Measurements from ENCODE around the gene EPHB6.

The EPHB6 gene

GRCh38 chr7:142894985-142895593 lies 40.2 kb downstream of the EPHB6 start:
- no peak for DNase-seq (ENCODE audit: insufficient read length, low spot score)
- TF ChIP-seq POU2F2 (IDR thresholded peaks at IDR 0.05; ENCODE audit: low read depth, low read length) = no peak
- no peak for TF ChIP-seq POLR2AphosphoS5 (IDR thresholded peaks at IDR 0.05; ENCODE audit: low read depth, low read length)
- no peak for TF ChIP-seq POLR2A (IDR thresholded peaks at IDR 0.05; ENCODE audit: low read depth, low read length)
- TF ChIP-seq TAF1 (IDR thresholded peaks at IDR 0.05; ENCODE audit: low read depth, low read length) = no peak
- no peak for TF ChIP-seq SPI1 (IDR thresholded peaks at IDR 0.05; ENCODE audit: low read depth, low read length)
- no peak for TF ChIP-seq PAX5 (IDR thresholded peaks at IDR 0.05; ENCODE audit: insufficient read depth, low read length, severe bottlenecking)
- no peak for FAIRE-seq

- FAIRE-seq = no peak
- DNase-seq (ENCODE audit: insufficient read length, low spot score) = no peak
- TF ChIP-seq POLR2A (IDR thresholded peaks at IDR 0.05; ENCODE audit: low read depth, low read length) (no peak), TAF1 (IDR thresholded peaks at IDR 0.05; ENCODE audit: low read depth, low read length) (no peak), SPI1 (IDR thresholded peaks at IDR 0.05; ENCODE audit: low read depth, low read length) (no peak), PAX5 (IDR thresholded peaks at IDR 0.05; ENCODE audit: insufficient read depth, low read length, severe bottlenecking) (no peak)
These were observed 41.3 kb downstream of the EPHB6 start for GRCh38 chr7:142896151-142896550.

- FAIRE-seq = no peak
- DNase-seq (ENCODE audit: insufficient read length, low spot score) = no peak
- TF ChIP-seq PAX5 (IDR thresholded peaks at IDR 0.05; ENCODE audit: insufficient read depth, low read length, severe bottlenecking) = no peak
- TF ChIP-seq SPI1 (IDR thresholded peaks at IDR 0.05; ENCODE audit: low read depth, low read length) = no peak
- TF ChIP-seq POLR2AphosphoS5 (IDR thresholded peaks at IDR 0.05; ENCODE audit: low read depth, low read length) = no peak
- no peak for TF ChIP-seq POU2F2 (IDR thresholded peaks at IDR 0.05; ENCODE audit: low read depth, low read length)
- no peak for TF ChIP-seq TAF1 (IDR thresholded peaks at IDR 0.05; ENCODE audit: low read depth, low read length)
- no peak for TF ChIP-seq POLR2A (IDR thresholded peaks at IDR 0.05; ENCODE audit: low read depth, low read length)
These were observed 42.0 kb downstream of the EPHB6 start for GRCh38 chr7:142896741-142897379.

GRCh38 chr7:142897691-142898090 lies 42.8 kb downstream of the EPHB6 start:
- FAIRE-seq = no peak
- TF ChIP-seq POLR2A (IDR thresholded peaks at IDR 0.05; ENCODE audit: low read depth, low read length) (no peak), TAF1 (IDR thresholded peaks at IDR 0.05; ENCODE audit: low read depth, low read length) (no peak)
- DNase-seq (ENCODE audit: insufficient read length, low spot score) = no peak

GRCh38 chr7:142898377-142899170 lies 43.7 kb downstream of the EPHB6 start:
- no peak for TF ChIP-seq SPI1 (IDR thresholded peaks at IDR 0.05; ENCODE audit: low read depth, low read length)
- TF ChIP-seq POLR2A (IDR thresholded peaks at IDR 0.05; ENCODE audit: low read depth, low read length) = no peak
- no peak for TF ChIP-seq PAX5 (IDR thresholded peaks at IDR 0.05; ENCODE audit: insufficient read depth, low read length, severe bottlenecking)
- TF ChIP-seq POU2F2 (IDR thresholded peaks at IDR 0.05; ENCODE audit: low read depth, low read length) = no peak
- TF ChIP-seq POLR2AphosphoS5 (IDR thresholded peaks at IDR 0.05; ENCODE audit: low read depth, low read length) = no peak
- TF ChIP-seq TAF1 (IDR thresholded peaks at IDR 0.05; ENCODE audit: low read depth, low read length) = no peak
- no peak for FAIRE-seq
- no peak for DNase-seq (ENCODE audit: insufficient read length, low spot score)

DNA sequence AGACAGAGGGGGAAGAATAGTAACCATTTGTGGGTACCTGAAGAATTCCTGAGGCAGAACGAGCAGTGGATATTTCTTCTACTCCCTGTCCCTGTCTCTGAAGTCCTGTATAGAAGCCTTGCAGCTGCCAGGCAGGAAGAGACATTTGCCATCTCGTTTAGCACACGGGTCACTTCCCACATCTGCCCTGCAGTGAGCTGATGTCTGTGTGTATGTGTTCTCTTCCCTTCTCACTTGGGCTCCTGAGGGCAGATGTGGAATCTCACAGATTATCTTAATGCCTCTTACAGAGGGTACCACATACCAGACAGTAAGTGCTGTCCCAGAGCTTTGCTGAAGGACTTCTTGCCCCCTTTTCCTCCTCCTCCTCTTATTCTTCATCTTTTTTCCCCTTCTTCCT lies 44.8 kb downstream of the EPHB6 start:
- FAIRE-seq (no peak), DNase-seq (ENCODE audit: insufficient read length, low spot score) (no peak)
- TF ChIP-seq POLR2A (IDR thresholded peaks at IDR 0.05; ENCODE audit: low read depth, low read length) (no peak), TAF1 (IDR thresholded peaks at IDR 0.05; ENCODE audit: low read depth, low read length) (no peak), PAX5 (IDR thresholded peaks at IDR 0.05; ENCODE audit: insufficient read depth, low read length, severe bottlenecking) (no peak), POLR2AphosphoS5 (IDR thresholded peaks at IDR 0.05; ENCODE audit: low read depth, low read length) (no peak), POU2F2 (IDR thresholded peaks at IDR 0.05; ENCODE audit: low read depth, low read length) (no peak), SPI1 (IDR thresholded peaks at IDR 0.05; ENCODE audit: low read depth, low read length) (no peak)

DNA sequence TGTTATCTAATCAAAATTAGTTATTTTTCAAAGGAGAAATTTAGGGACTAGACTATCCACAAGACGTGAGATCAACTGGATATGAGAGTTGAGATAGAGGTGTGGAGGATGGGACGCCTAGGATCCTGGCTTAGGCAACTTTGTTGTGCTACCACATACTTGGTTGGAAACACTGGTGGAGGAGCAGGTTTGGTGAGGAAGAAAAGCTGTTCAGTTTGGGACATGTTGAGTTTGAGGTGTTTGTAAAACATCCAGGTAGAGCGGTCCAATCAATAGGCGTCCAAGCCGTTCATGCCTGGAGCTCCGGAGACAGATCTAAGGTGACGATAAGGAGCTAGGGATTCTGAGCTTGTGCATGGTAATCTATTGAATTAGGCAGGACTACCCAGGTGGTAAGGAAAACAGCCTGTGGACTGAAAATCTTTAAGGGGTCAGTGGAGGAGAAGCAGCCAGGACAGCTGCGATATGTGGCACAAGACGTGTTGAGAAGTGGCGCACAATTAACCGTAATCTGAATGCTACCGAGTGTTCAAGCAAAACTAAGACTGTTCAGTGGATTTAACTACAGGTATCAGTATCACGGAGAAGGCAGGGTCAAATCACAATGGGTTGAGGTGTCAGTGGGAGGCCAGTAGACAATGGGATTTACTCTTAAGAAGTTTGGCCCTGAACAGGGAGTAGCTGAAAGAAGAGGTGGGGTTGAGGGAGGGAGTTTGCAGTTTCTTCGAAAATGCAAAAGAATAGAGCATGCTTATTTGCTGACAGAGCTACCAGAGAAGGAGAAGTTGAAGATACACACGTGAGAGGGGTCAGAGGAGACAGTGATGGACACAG lies 46.8 kb downstream of the EPHB6 start:
- DNase-seq (ENCODE audit: insufficient read length, low spot score) (no peak), FAIRE-seq (no peak)
- no peak for TF ChIP-seq POLR2AphosphoS5 (IDR thresholded peaks at IDR 0.05; ENCODE audit: low read depth, low read length)
- no peak for TF ChIP-seq TAF1 (IDR thresholded peaks at IDR 0.05; ENCODE audit: low read depth, low read length)
- no peak for TF ChIP-seq POU2F2 (IDR thresholded peaks at IDR 0.05; ENCODE audit: low read depth, low read length)
- no peak for TF ChIP-seq SPI1 (IDR thresholded peaks at IDR 0.05; ENCODE audit: low read depth, low read length)
- no peak for TF ChIP-seq PAX5 (IDR thresholded peaks at IDR 0.05; ENCODE audit: insufficient read depth, low read length, severe bottlenecking)
- no peak for TF ChIP-seq POLR2A (IDR thresholded peaks at IDR 0.05; ENCODE audit: low read depth, low read length)

DNA sequence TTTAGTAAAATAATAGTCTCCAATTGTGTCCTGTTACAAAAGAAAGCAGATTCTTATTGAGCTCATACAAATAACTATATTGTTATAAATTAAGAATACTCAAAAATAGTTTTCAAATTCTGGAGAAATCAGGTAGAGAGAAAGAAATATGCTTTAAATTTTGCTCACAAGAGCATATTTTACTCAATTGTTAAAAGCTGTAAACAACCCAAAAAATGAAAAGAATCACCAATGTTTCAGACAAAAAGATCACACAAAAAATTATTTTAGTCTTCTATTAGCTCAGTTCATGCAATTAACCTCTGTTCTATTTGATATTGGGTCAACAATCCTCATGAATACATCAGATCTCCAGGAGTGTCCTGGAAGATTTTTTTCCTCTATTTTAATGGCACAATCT lies 49.3 kb downstream of the EPHB6 start:
- FAIRE-seq (no peak), DNase-seq (ENCODE audit: insufficient read length, low spot score) (no peak)
- TF ChIP-seq POLR2A (IDR thresholded peaks at IDR 0.05; ENCODE audit: low read depth, low read length) = no peak
- no peak for TF ChIP-seq POU2F2 (IDR thresholded peaks at IDR 0.05; ENCODE audit: low read depth, low read length)
- no peak for TF ChIP-seq POLR2AphosphoS5 (IDR thresholded peaks at IDR 0.05; ENCODE audit: low read depth, low read length)
- TF ChIP-seq TAF1 (IDR thresholded peaks at IDR 0.05; ENCODE audit: low read depth, low read length) = no peak
- no peak for TF ChIP-seq SPI1 (IDR thresholded peaks at IDR 0.05; ENCODE audit: low read depth, low read length)
- TF ChIP-seq PAX5 (IDR thresholded peaks at IDR 0.05; ENCODE audit: insufficient read depth, low read length, severe bottlenecking) = no peak

DNA sequence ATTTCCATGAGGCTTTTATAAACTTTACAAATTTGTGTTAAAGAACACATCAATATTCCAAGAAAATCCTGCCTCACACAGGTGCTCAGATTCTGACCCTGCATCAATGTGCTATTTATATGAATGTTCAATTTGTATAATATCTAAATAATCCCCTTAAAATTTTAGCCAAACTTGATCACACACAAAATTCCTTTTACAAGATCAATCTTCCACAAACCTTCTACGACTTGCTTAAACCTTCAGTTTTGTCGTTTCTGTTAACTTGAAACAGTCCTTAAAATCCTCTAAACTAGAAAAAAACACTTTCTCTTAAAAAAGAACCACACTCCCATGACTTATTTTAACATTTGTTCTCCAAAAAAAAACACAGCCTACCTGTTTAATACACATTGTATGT lies 50.9 kb downstream of the EPHB6 start:
- no peak for DNase-seq (ENCODE audit: insufficient read length, low spot score)
- FAIRE-seq = no peak

More for the DNA sequence above, 50.9 kb downstream of the EPHB6 start:
- TF ChIP-seq SPI1 (IDR thresholded peaks at IDR 0.05; ENCODE audit: low read depth, low read length) = no peak
- TF ChIP-seq POLR2AphosphoS5 (IDR thresholded peaks at IDR 0.05; ENCODE audit: low read depth, low read length) = no peak

Data from GM12891 (cell line).